ENCODE data around the gene RGMA.

Gene RGMA

GRCh38 chr15:93072411-93073394 lies 16.3 kb downstream of the RGMA start:
- FAIRE-seq, result no peak
- no peak for DNase-seq (ENCODE audit: insufficient read length)
- TF ChIP-seq TAF1 (IDR thresholded peaks at IDR 0.05; ENCODE audit: borderline replicate concordance, low read depth, low read length) (no peak), POLR2AphosphoS5 (IDR thresholded peaks at IDR 0.05; ENCODE audit: low read depth, low read length) (no peak), POLR2A (IDR thresholded peaks at IDR 0.05; ENCODE audit: low read depth, low read length) (no peak)

GRCh38 chr15:93072011-93072410 lies 17.0 kb downstream of the RGMA start:
- TF ChIP-seq POLR2AphosphoS5 (IDR thresholded peaks at IDR 0.05; ENCODE audit: low read depth, low read length), result no peak
- no peak for TF ChIP-seq POLR2A (IDR thresholded peaks at IDR 0.05; ENCODE audit: low read depth, low read length)
- TF ChIP-seq TAF1 (IDR thresholded peaks at IDR 0.05; ENCODE audit: borderline replicate concordance, low read depth, low read length), result no peak
- no peak for FAIRE-seq
- DNase-seq (ENCODE audit: insufficient read length), result no peak

- FAIRE-seq, result no peak
- no peak for DNase-seq (ENCODE audit: insufficient read length)
- TF ChIP-seq POLR2A (IDR thresholded peaks at IDR 0.05; ENCODE audit: low read depth, low read length) (no peak), TAF1 (IDR thresholded peaks at IDR 0.05; ENCODE audit: borderline replicate concordance, low read depth, low read length) (no peak), POLR2AphosphoS5 (IDR thresholded peaks at IDR 0.05; ENCODE audit: low read depth, low read length) (no peak)
Measured at GRCh38 chr15:93071469-93071936, 17.5 kb downstream of the RGMA start.

- DNase-seq (ENCODE audit: insufficient read length) (no peak), FAIRE-seq (no peak)
- TF ChIP-seq POLR2A (IDR thresholded peaks at IDR 0.05; ENCODE audit: low read depth, low read length), result no peak
- no peak for TF ChIP-seq TAF1 (IDR thresholded peaks at IDR 0.05; ENCODE audit: borderline replicate concordance, low read depth, low read length)
- no peak for TF ChIP-seq POLR2AphosphoS5 (IDR thresholded peaks at IDR 0.05; ENCODE audit: low read depth, low read length)
Measured at GRCh38 chr15:93070551-93071296, 18.3 kb downstream of the RGMA start.

- TF ChIP-seq POLR2AphosphoS5 (IDR thresholded peaks at IDR 0.05; ENCODE audit: low read depth, low read length) (no peak), TAF1 (IDR thresholded peaks at IDR 0.05; ENCODE audit: borderline replicate concordance, low read depth, low read length) (no peak), POLR2A (IDR thresholded peaks at IDR 0.05; ENCODE audit: low read depth, low read length) (no peak)
- DNase-seq (ENCODE audit: insufficient read length) (no peak), FAIRE-seq (no peak)
Measured at GRCh38 chr15:93070132-93070531, 18.9 kb downstream of the RGMA start.

- no peak for DNase-seq (ENCODE audit: insufficient read length)
- no peak for FAIRE-seq
- TF ChIP-seq POLR2A (IDR thresholded peaks at IDR 0.05; ENCODE audit: low read depth, low read length) (no peak), TAF1 (IDR thresholded peaks at IDR 0.05; ENCODE audit: borderline replicate concordance, low read depth, low read length) (no peak), POLR2AphosphoS5 (IDR thresholded peaks at IDR 0.05; ENCODE audit: low read depth, low read length) (no peak)
Measured at GRCh38 chr15:93068581-93069199, 20.3 kb downstream of the RGMA start.

- no peak for TF ChIP-seq POLR2AphosphoS5 (IDR thresholded peaks at IDR 0.05; ENCODE audit: low read depth, low read length)
- TF ChIP-seq POLR2A (IDR thresholded peaks at IDR 0.05; ENCODE audit: low read depth, low read length), result no peak
- no peak for TF ChIP-seq TAF1 (IDR thresholded peaks at IDR 0.05; ENCODE audit: borderline replicate concordance, low read depth, low read length)
Measured at GRCh38 chr15:93067649-93068085, 21.3 kb downstream of the RGMA start.

GRCh38 chr15:93066834-93067648 lies 22.0 kb downstream of the RGMA start:
- FAIRE-seq (no peak), DNase-seq (ENCODE audit: insufficient read length) (no peak)
- TF ChIP-seq TAF1 (IDR thresholded peaks at IDR 0.05; ENCODE audit: borderline replicate concordance, low read depth, low read length), result no peak
- no peak for TF ChIP-seq POLR2AphosphoS5 (IDR thresholded peaks at IDR 0.05; ENCODE audit: low read depth, low read length)
- no peak for TF ChIP-seq POLR2A (IDR thresholded peaks at IDR 0.05; ENCODE audit: low read depth, low read length)

More at GRCh38 chr15:93067649-93068085, 21.3 kb downstream of the RGMA start:
- DNase-seq (ENCODE audit: insufficient read length), result no peak
- no peak for FAIRE-seq

GRCh38 chr15:93066224-93066681 lies 22.8 kb downstream of the RGMA start:
- TF ChIP-seq POLR2A (IDR thresholded peaks at IDR 0.05; ENCODE audit: low read depth, low read length), result no peak
- TF ChIP-seq POLR2AphosphoS5 (IDR thresholded peaks at IDR 0.05; ENCODE audit: low read depth, low read length), result no peak
- no peak for TF ChIP-seq TAF1 (IDR thresholded peaks at IDR 0.05; ENCODE audit: borderline replicate concordance, low read depth, low read length)
- FAIRE-seq, result no peak
- DNase-seq (ENCODE audit: insufficient read length), result no peak

- FAIRE-seq (no peak), DNase-seq (ENCODE audit: insufficient read length) (no peak)
- TF ChIP-seq TAF1 (IDR thresholded peaks at IDR 0.05; ENCODE audit: borderline replicate concordance, low read depth, low read length), result no peak
- no peak for TF ChIP-seq POLR2A (IDR thresholded peaks at IDR 0.05; ENCODE audit: low read depth, low read length)
- no peak for TF ChIP-seq POLR2AphosphoS5 (IDR thresholded peaks at IDR 0.05; ENCODE audit: low read depth, low read length)
Measured at GRCh38 chr15:93065641-93066045, 23.4 kb downstream of the RGMA start.

Data from GM12892 (cell line).